Testis (tissue), 3 donors: ENCODE results near the gene OSCAR. TPM values are rescaled to one million over a fixed set of nuclear protein-coding genes. Genes with fewer than 3 reads are reported as not detected.

Experiments
- DNase-seq: peaks from one replicate; pipeline ENCODE4 v3.0.0-alpha.2; 2019
- H3K27ac ChIP-seq, 2 donors: fragments of 200-600 bp; sonication (generic); one replicate each; pipeline ENCODE4 v1.5.1; 2019
- H3K27me3 ChIP-seq: fragments of 200-600 bp; sonication (generic); one replicate; pipeline ENCODE4 v1.5.1; 2019
- H3K36me3 ChIP-seq: fragments of 200-600 bp; sonication (generic); one replicate; pipeline ENCODE4 v1.5.1; 2017; ENCODE audit warnings: low read depth; ENCODE audit errors: missing control alignments
- H3K4me1 ChIP-seq: fragments of 200-600 bp; sonication (generic); one replicate; pipeline ENCODE4 v1.5.1; 2019
- H3K4me3 ChIP-seq, 2 donors: fragments of 200-600 bp; sonication (generic); one replicate each; pipeline ENCODE4 v1.5.1; 2017 to 2019
- H3K9me3 ChIP-seq: fragments of 200-600 bp; sonication (generic); one replicate; pipeline ENCODE4 v1.5.1; 2017
- POLR2A ChIP-seq: fragments of 450-650 bp; IDR thresholded peaks from one replicate; pipeline ENCODE4 v1.6.1; 2017; ENCODE audit warnings: antibody characterized with exemption, mild to moderate bottlenecking, moderate library complexity
- whole genome bisulfite sequencing, 2 donors: methylation state at CpG; one replicate each; pipeline ENCODE4 v1.1.5; 2018; 5-methylcytosine and 5-hydroxymethylcytosine counted together
- intact Hi-C: fragments of 100-400 bp; cut with DNase I; formaldehyde crosslinking; loops from one replicate; pipeline ENCODE4 v1.15.1; 2023; ENCODE audit warnings: low total_unique reads
- polyA plus RNA-seq: library from polyadenylated mRNA; stranded (reverse); fragments of 350-450 nt; fragmentation: Illumina TruSeq; extraction: RNeasy Lipid Tissue Mini Kit (QIAGEN cat#74804); gene quantifications from one replicate; pipeline ENCODE4 v1.2.3, GENCODE V29; 2014; ENCODE audit warnings: low read depth, low replicate concordance; ENCODE audit not compliant: insufficient read depth
- total RNA-seq, 2 donors: library from RNA; depleted of rRNA; stranded (reverse); fragments of >200 nt; gene quantifications; one replicate each; pipeline ENCODE4 v1.2.3, GENCODE V29; 2016
- TF ChIP-seq, protein P1 (sequence below), 3 experiments: fragments of 450-650 bp in 2 of 3; fragments of 200-600 bp in 1 of 3; sonication (generic) in 1 of 3; IDR thresholded peaks; one replicate each; pipeline ENCODE4 v1.5.1; 2016 to 2019; ENCODE audit warnings: antibody characterized with exemption in 3 of 3, mild to moderate bottlenecking in 2 of 3, moderate library complexity in 1 of 3

The OSCAR gene
- total and polyA plus RNA-seq, 3 donors from 2014 or later: 1.2 to 1.7 (median 1.7) TPM

- no peak overlapping the region for H3K4me3 ChIP-seq
- no peaks in the 10 kb centered on the region for H3K27me3 ChIP-seq
- DNase-seq: no peak
- no peaks in the 10 kb centered on the region for H3K36me3 ChIP-seq
- no peaks in the 10 kb centered on the region for H3K4me1 ChIP-seq
- no peak overlapping the region for H3K27ac ChIP-seq
- TF ChIP-seq, protein P1, sequence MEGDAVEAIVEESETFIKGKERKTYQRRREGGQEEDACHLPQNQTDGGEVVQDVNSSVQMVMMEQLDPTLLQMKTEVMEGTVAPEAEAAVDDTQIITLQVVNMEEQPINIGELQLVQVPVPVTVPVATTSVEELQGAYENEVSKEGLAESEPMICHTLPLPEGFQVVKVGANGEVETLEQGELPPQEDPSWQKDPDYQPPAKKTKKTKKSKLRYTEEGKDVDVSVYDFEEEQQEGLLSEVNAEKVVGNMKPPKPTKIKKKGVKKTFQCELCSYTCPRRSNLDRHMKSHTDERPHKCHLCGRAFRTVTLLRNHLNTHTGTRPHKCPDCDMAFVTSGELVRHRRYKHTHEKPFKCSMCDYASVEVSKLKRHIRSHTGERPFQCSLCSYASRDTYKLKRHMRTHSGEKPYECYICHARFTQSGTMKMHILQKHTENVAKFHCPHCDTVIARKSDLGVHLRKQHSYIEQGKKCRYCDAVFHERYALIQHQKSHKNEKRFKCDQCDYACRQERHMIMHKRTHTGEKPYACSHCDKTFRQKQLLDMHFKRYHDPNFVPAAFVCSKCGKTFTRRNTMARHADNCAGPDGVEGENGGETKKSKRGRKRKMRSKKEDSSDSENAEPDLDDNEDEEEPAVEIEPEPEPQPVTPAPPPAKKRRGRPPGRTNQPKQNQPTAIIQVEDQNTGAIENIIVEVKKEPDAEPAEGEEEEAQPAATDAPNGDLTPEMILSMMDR (IDR thresholded peaks at IDR 0.05): no peak
- TF ChIP-seq POLR2A: no peak
- WGBS, 2 donors: 86 to 89% methylated on average over 19 to 20 of the region's 20 CpGs
- intact Hi-C loops: no loop called here
- no peaks in the 10 kb centered on the region for H3K9me3 ChIP-seq
Observed at GRCh38 chr19:54128441-54128725, 27.8 kb upstream of the OSCAR start.

- TF ChIP-seq, protein P1 (IDR thresholded peaks at IDR 0.05): no peak
- no peak for TF ChIP-seq POLR2A
- Histone ChIP-seq H3K36me3 (no peaks in the 10 kb centered on the region), H3K27ac (no peak overlapping the region), H3K9me3 (no peaks in the 10 kb centered on the region), H3K4me1 (no peaks in the 10 kb centered on the region), H3K4me3 (no peak overlapping the region), H3K27me3 (no peaks in the 10 kb centered on the region)
- 92 to 93% methylated on average over 26 to 40 of the region's 44 CpGs for WGBS, 2 donors
- no peak for DNase-seq
- intact Hi-C loops: no loop called here
Observed at GRCh38 chr19:54127688-54128440, 27.3 kb upstream of the OSCAR start.

DNA sequence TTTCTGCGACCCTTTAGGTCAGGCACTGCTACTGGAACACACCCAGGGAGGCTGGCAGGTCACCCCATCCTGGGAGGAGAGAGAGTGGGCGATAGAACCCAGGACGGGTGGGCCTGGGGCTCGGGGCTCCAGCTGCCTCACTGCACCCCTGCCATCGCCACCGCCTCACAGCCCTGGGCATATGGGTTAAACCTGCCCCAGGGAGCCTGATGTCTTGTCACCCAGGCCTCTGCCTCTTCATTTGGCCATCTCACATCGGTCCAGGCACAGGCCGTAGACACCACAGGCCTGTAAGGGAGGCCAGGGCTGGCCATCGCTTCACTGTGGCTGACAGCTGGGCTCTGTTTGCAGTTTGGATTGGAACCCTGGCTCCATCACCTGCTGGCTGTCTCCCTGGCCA is 25.1 kb upstream of the OSCAR start:
- WGBS, 2 donors: 81 to 96% methylated on average over 5 to 9 of the region's 9 CpGs
- no peak for TF ChIP-seq POLR2A
- TF ChIP-seq, protein P1 (IDR thresholded peaks at IDR 0.05): no peak
- no peaks in the 10 kb centered on the region for H3K36me3 ChIP-seq

GRCh38 chr19:54124393-54124792 is 23.8 kb upstream of the OSCAR start:
- no peak for DNase-seq
- H3K27me3 ChIP-seq: no peaks in the 10 kb centered on the region
- H3K36me3 ChIP-seq: no peaks in the 10 kb centered on the region
- no peak for TF ChIP-seq POLR2A
- TF ChIP-seq, protein P1 (IDR thresholded peaks at IDR 0.05): no peak
- WGBS, 2 donors: 89 to 94% methylated on average over 16 to 19 of the region's 19 CpGs
- no peak overlapping the region for H3K27ac ChIP-seq
- intact Hi-C loops: no loop called here
- H3K4me3 ChIP-seq: no peak overlapping the region
- no peaks in the 10 kb centered on the region for H3K9me3 ChIP-seq
- no peaks in the 10 kb centered on the region for H3K4me1 ChIP-seq

More for the DNA sequence above, 25.1 kb upstream of the OSCAR start:
- DNase-seq: no peak
- intact Hi-C loops: no loop called here
- no peak overlapping the region for H3K27ac ChIP-seq
- H3K4me3 ChIP-seq: no peak overlapping the region
- no peaks in the 10 kb centered on the region for H3K9me3 ChIP-seq
- H3K4me1 ChIP-seq: no peaks in the 10 kb centered on the region
- no peaks in the 10 kb centered on the region for H3K27me3 ChIP-seq

GRCh38 chr19:54123682-54124081 is 23.1 kb upstream of the OSCAR start:
- no peak overlapping the region for H3K4me3 ChIP-seq
- H3K27me3 ChIP-seq: no peaks in the 10 kb centered on the region
- H3K4me1 ChIP-seq: no peaks in the 10 kb centered on the region
- no peaks in the 10 kb centered on the region for H3K36me3 ChIP-seq
- TF ChIP-seq POLR2A: no peak
- TF ChIP-seq, protein P1 (IDR thresholded peaks at IDR 0.05): no peak
- 87 to 94% methylated on average over 10 to 17 of the region's 17 CpGs for whole genome bisulfite sequencing, 2 donors
- no peak for DNase-seq
- H3K9me3 ChIP-seq: no peaks in the 10 kb centered on the region
- intact Hi-C loops: no loop called here
- H3K27ac ChIP-seq: no peak overlapping the region
